OCI-LY3 (cell line): ENCODE results near the gene RHBDL1.

Source experiments
- H2AFZ ChIP-seq: fragments of 200-600, 300-600 bp; shearing (Covaris generic); 2 replicates; pipeline ENCODE4 v1.6.0; 2014; ENCODE audit warnings: antibody characterized with exemption, low read depth, low read length
- H3K27ac ChIP-seq: fragments of 200-600, 300-600 bp; sonication (generic); 2 replicates; pipeline ENCODE4 v1.5.1; 2014; ENCODE audit warnings: mild to moderate bottlenecking, low read length, moderate library complexity, mixed read lengths
- H3K27me3 ChIP-seq: fragments of 200-600, 300-600 bp; sonication (generic); 2 replicates; pipeline ENCODE4 v1.6.1; 2014; ENCODE audit warnings: low read depth, low read length, mixed read lengths
- H3K36me3 ChIP-seq: fragments of 200-600, 300-600 bp; sonication (generic); replicated peaks from 2 replicates; pipeline ENCODE3; 2014; ENCODE audit warnings: low read depth, low read length, mixed read lengths
- H3K4me1 ChIP-seq: fragments of 300-600, 200-600 bp; sonication (generic); 2 replicates; pipeline ENCODE4 v1.6.1; 2014; ENCODE audit warnings: low read length, mixed read lengths
- H3K4me2 ChIP-seq: fragments of 200-600, 300-600 bp; sonication (generic); 2 replicates; pipeline ENCODE4 v1.6.1; 2014; ENCODE audit warnings: low read length, mixed read lengths
- H3K4me3 ChIP-seq: fragments of 300-600, 200-600 bp; sonication (generic); 2 replicates; pipeline ENCODE4 v1.5.1; 2014; ENCODE audit warnings: antibody characterized with exemption, mild to moderate bottlenecking, low read length, moderate library complexity
- H3K79me2 ChIP-seq: fragments of 300-600, 200-600 bp; shearing (Covaris generic); 2 replicates; pipeline ENCODE4 v1.6.1; 2014; ENCODE audit warnings: mild to moderate bottlenecking, low read length, mixed read lengths
- H3K9ac ChIP-seq: fragments of 300-600, 200-600 bp; shearing (Covaris generic); 2 replicates; pipeline ENCODE4 v1.6.0; 2014; ENCODE audit warnings: mild to moderate bottlenecking, low read length, moderate library complexity
- H3K9me3 ChIP-seq: fragments of 200-600, 300-600 bp; shearing (Covaris generic); 2 replicates; pipeline ENCODE4 v1.6.1; 2014; ENCODE audit warnings: low read length, mixed read lengths; ENCODE audit not compliant: insufficient read depth
- H4K20me1 ChIP-seq: fragments of 200-600, 300-600 bp; sonication (generic); 2 replicates; pipeline ENCODE4 v1.6.1; 2016; ENCODE audit warnings: low read length, mixed read lengths; ENCODE audit not compliant: insufficient read depth
- EZH2phosphoT487 ChIP-seq: fragments of 200-600 bp; shearing (Covaris generic); IDR thresholded peaks from 2 replicates; pipeline ENCODE4 v1.6.1; 2018; ENCODE audit warnings: antibody characterized with exemption, mixed run types, low read depth
- TF ChIP-seq, protein P1 (sequence below): fragments of 200-600, 300-600 bp; sonication (generic); IDR thresholded peaks from 2 replicates; pipeline ENCODE4 v1.5.1; 2014; ENCODE audit warnings: antibody characterized with exemption, low read length, low read depth

Gene RHBDL1

DNA sequence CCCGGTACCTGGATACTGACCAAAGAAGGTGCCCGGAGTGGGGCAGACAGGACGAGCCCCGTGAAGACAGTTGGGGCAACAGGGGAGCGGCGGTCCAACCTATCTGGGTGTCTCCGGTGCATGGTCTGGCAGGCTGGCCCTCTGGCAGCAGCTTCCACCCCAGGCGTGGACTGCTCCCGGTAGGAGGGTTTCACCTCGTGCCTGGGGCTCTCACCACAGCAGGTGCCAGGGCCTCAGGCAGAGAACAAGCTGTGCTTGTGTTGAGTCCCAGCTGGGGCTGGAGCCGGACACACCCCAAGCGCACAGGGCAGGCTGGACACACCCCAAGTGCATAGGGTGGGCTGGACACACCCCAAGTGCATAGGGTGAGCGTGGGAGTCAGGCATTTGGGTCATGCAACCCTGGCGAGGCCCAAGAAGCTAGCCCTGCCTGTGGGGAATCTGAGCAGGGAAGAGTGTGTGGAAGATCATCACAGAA, 31.6 kb downstream of the RHBDL1 start:
- Histone ChIP-seq H3K9me3 (no peaks in the 10 kb centered on the region), H3K9ac (no peak overlapping the region), H2AFZ (no peak overlapping the region), H4K20me1 (no peaks in the 10 kb centered on the region), H3K4me1 (no peaks in the 10 kb centered on the region; the same call in 1 of the 2 replicates), H3K27ac (no peak overlapping the region), H3K36me3 (no peaks in the 10 kb centered on the region), H3K27me3 (peaks cover 18% of the 10 kb centered on the region), H3K4me2 (no peak overlapping the region), H3K4me3 (no peak overlapping the region), H3K79me2 (no peaks in the 10 kb centered on the region)
- TF ChIP-seq EZH2phosphoT487: no peak
- TF ChIP-seq, protein P1, sequence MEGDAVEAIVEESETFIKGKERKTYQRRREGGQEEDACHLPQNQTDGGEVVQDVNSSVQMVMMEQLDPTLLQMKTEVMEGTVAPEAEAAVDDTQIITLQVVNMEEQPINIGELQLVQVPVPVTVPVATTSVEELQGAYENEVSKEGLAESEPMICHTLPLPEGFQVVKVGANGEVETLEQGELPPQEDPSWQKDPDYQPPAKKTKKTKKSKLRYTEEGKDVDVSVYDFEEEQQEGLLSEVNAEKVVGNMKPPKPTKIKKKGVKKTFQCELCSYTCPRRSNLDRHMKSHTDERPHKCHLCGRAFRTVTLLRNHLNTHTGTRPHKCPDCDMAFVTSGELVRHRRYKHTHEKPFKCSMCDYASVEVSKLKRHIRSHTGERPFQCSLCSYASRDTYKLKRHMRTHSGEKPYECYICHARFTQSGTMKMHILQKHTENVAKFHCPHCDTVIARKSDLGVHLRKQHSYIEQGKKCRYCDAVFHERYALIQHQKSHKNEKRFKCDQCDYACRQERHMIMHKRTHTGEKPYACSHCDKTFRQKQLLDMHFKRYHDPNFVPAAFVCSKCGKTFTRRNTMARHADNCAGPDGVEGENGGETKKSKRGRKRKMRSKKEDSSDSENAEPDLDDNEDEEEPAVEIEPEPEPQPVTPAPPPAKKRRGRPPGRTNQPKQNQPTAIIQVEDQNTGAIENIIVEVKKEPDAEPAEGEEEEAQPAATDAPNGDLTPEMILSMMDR: no peak

DNA sequence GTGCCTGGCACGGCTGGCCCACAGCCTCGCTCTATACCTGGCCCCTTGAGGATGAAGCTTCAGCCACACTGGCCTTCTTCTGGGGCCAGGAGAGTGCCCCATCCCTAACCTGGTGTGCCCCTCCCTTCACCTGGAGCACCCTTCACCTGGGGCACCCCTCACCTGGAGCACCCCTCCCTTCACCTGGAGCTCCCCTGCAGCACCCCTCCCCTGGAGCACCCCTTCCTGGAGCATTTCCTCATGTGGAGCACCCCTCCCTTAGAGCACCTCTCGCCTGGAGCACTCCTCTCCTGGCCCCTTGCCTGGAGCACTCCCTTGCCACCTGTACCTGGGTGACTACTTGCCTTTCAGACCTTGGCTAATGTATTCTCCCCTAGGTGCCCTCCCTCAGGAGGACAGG, 32.5 kb downstream of the RHBDL1 start:
- no peak overlapping the region for H2AFZ ChIP-seq
- no peak overlapping the region for H3K9ac ChIP-seq
- H3K79me2 ChIP-seq: no peaks in the 10 kb centered on the region
- no peak overlapping the region for H3K27ac ChIP-seq
- H3K4me3 ChIP-seq: no peak overlapping the region
- no peak overlapping the region for H3K4me2 ChIP-seq
- H3K27me3 ChIP-seq: peaks cover 18% of the 10 kb centered on the region
- no peaks in the 10 kb centered on the region; the same call in 1 of the 2 replicates for H3K4me1 ChIP-seq
- TF ChIP-seq EZH2phosphoT487: no peak
- TF ChIP-seq, protein P1: no peak
- no peaks in the 10 kb centered on the region for H3K36me3 ChIP-seq
- no peaks in the 10 kb centered on the region for H3K9me3 ChIP-seq
- no peaks in the 10 kb centered on the region for H4K20me1 ChIP-seq

DNA sequence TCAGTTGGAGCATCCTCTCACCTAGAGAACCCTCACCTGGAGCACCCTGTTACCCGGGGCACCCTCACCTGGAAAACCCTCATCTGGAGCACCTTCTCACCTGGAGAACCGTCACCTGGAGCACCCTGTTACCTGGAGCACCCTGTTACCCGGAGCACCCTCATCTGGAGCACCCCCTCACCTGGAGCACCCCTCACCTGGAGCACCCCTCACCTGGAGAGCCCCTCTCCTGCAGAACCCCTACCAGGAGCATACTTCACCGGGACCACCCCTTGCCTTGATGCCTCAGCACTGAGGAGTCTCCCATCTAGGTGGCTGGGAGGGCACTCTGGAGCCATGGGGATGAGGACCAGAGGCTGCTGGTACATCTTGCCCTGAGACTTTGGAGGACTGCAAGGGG, 33.5 kb downstream of the RHBDL1 start:
- no peaks in the 10 kb centered on the region for H3K9me3 ChIP-seq
- no peak for TF ChIP-seq EZH2phosphoT487
- TF ChIP-seq, protein P1: no peak
- H3K27me3 ChIP-seq: peaks cover 18% of the 10 kb centered on the region

DNA sequence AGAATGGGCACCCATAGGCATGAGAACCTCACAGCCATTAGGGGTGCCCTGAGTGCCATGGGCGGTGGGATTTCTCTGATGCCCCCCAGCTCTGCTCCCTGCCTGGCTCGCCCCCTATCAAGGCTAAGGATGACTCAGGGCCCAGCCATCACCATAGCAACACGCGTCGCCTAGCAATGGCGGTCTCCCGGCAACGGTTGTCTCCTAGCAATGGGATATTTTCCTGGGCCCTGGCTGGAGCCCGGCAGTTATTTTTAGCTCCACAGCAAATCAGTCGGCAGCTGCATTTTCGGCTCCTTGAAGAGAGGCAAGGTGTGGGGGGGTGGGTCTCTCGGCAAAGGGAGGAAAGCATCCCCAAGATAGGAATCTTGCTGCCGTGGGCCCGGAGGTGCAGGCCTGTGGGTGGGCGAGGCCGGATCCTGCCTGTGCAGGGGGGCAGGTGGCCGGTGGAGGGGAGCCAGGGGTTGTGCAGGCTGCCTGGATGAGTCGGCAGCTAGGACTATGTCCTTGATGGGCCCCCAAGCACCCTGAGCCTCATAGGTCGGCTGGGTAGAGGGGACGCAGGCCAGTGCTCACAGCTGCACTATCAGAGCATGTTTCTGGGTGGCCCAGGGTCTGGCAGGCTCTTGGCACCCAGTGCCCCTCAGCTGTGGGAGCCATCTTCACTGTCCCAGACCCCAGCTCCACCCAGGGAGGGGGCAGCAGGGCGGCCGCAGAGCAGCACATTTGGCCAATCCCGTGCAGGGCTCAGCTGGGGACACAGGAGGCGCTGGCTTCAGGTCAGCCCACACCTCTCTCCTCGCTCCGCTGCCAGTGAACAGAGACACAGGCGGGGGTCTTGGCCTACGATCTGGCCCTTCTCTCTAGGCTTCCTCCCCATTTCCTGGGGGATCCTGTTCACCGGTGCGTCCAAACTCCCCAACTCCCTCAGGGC, 34.4 kb downstream of the RHBDL1 start:
- H3K79me2 ChIP-seq: no peaks in the 10 kb centered on the region
- H4K20me1 ChIP-seq: no peaks in the 10 kb centered on the region
- no peak overlapping the region for H3K4me2 ChIP-seq
- H3K36me3 ChIP-seq: no peaks in the 10 kb centered on the region
- peaks cover 18% of the 10 kb centered on the region for H3K27me3 ChIP-seq
- TF ChIP-seq, protein P1: no peak
- TF ChIP-seq EZH2phosphoT487: no peak
- H3K9me3 ChIP-seq: no peaks in the 10 kb centered on the region
- H3K4me1 ChIP-seq: no peaks in the 10 kb centered on the region; the same call in 1 of the 2 replicates
- no peak overlapping the region for H3K27ac ChIP-seq
- H2AFZ ChIP-seq: no peak overlapping the region
- no peak overlapping the region for H3K9ac ChIP-seq
- H3K4me3 ChIP-seq: no peak overlapping the region

More for the DNA sequence above, 33.5 kb downstream of the RHBDL1 start:
- Histone ChIP-seq H3K36me3 (no peaks in the 10 kb centered on the region), H3K4me1 (no peaks in the 10 kb centered on the region; the same call in 1 of the 2 replicates), H2AFZ (no peak overlapping the region), H3K79me2 (no peaks in the 10 kb centered on the region), H3K4me2 (no peak overlapping the region), H3K9ac (no peak overlapping the region), H4K20me1 (no peaks in the 10 kb centered on the region), H3K4me3 (no peak overlapping the region), H3K27ac (no peak overlapping the region)
